ENCODE data around the gene LORICRIN.

- TF ChIP-seq CTCF (IDR thresholded peaks at IDR 0.05; ENCODE audit: low read depth, low read length) (no peak), MAX (IDR thresholded peaks at IDR 0.05; ENCODE audit: low read depth, low read length) (no peak), POLR2A (IDR thresholded peaks at IDR 0.05; ENCODE audit: extremely low read depth, insufficient read length) (no peak)
Observed at GRCh38 chr1:153231363-153231762, 28.1 kb upstream of the LORICRIN start.
